Activated B cell treated with CpG ODN at 0.5 μM for 24 hours (primary cell): ENCODE data around the gene LIFR. TPM values are rescaled to one million over a fixed set of nuclear protein-coding genes. Genes with fewer than 3 reads are reported as not detected.

Source experiments
- ATAC-seq: fragments of 200-7000 bp; cut with Tn5 transposase; one replicate; pipeline ENCODE4 v1.10.0; 2021; ENCODE audit warnings: low read depth, mild to moderate bottlenecking, moderate library complexity
- CTCF ChIA-PET: fragments of 350-600 bp; sonication (Branson Sonifier 250); formaldehyde crosslinking; loops from one replicate; lab custom pipeline; 2021; ENCODE audit warnings: antibody characterized with exemption; lab: Charles Lee
- POLR2A ChIA-PET: fragments of 350-600 bp; sonication (Branson Sonifier 250); formaldehyde crosslinking; loops from one replicate; lab custom pipeline; 2021; ENCODE audit warnings: antibody characterized with exemption; lab: Charles Lee
- DNase-seq: peaks from one replicate; pipeline ENCODE4 v3.0.0; 2022
- H3K27ac Mint-ChIP-seq: one replicate; pipeline ENCODE4 v1.8.0; 2020; ENCODE audit warnings: mixed read lengths
- H3K27me3 Mint-ChIP-seq: one replicate; pipeline ENCODE4 v1.8.0; 2021; ENCODE audit warnings: mixed read lengths
- H3K36me3 Mint-ChIP-seq: one replicate; pipeline ENCODE4 v1.8.0; 2021; ENCODE audit warnings: low read depth, mixed read lengths
- H3K4me1 Mint-ChIP-seq: one replicate; pipeline ENCODE4 v1.8.0; 2021; ENCODE audit warnings: mixed read lengths
- H3K4me3 Mint-ChIP-seq: one replicate; pipeline ENCODE4 v1.8.0; 2020; ENCODE audit warnings: mild to moderate bottlenecking, mixed read lengths
- H3K9me3 Mint-ChIP-seq: one replicate; pipeline ENCODE4 v1.8.0; 2020; ENCODE audit warnings: mixed read lengths
- intact Hi-C: fragments of 100-400 bp; cut with micrococcal nuclease; formaldehyde crosslinking; loops from one replicate; pipeline ENCODE4 v1.15.1; 2024
- total RNA-seq: library from RNA; stranded (reverse); gene quantifications from 2 replicates; pipeline ENCODE4 v1.2.3, GENCODE V29; 2022
- TF ChIP-seq, protein P1 (sequence below): fragments of 200-600 bp; IDR thresholded peaks from one replicate; pipeline ENCODE4 v1.8.0; 2022; ENCODE audit warnings: antibody characterized with exemption, mild to moderate bottlenecking

LIFR gene
- total RNA-seq, 1 donor from 2014 or later, result not detected

DNA sequence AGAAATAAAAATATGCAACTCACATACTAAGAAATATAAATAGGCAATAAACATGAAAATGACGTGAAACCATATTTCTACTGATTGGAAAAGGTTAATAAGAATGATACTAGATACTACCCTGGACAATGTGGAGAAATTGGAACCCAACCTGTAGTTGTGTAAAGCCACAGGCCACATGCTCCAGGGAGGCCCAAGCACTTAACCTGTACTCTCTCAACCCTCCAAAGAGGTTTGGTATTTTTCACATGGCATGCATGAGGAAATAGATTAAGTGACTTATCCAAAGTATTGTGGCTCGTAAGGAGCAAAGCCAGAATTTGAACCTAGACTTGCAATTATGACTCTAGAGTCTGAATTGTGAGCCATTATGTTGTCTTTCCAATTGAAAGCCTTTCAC is 13.4 kb downstream of the LIFR start:
- DNase-seq, result no peak
- Mint-ChIP-seq H3K36me3 (no peaks in the 10 kb centered on the region), H3K9me3 (no peaks in the 10 kb centered on the region), H3K27me3 (peaks cover 35% of the 10 kb centered on the region), H3K4me1 (no peaks in the 10 kb centered on the region), H3K27ac (no peak overlapping the region), H3K4me3 (no peak overlapping the region)
- CTCF ChIA-PET, result no interaction called here
- TF ChIP-seq, protein P1, sequence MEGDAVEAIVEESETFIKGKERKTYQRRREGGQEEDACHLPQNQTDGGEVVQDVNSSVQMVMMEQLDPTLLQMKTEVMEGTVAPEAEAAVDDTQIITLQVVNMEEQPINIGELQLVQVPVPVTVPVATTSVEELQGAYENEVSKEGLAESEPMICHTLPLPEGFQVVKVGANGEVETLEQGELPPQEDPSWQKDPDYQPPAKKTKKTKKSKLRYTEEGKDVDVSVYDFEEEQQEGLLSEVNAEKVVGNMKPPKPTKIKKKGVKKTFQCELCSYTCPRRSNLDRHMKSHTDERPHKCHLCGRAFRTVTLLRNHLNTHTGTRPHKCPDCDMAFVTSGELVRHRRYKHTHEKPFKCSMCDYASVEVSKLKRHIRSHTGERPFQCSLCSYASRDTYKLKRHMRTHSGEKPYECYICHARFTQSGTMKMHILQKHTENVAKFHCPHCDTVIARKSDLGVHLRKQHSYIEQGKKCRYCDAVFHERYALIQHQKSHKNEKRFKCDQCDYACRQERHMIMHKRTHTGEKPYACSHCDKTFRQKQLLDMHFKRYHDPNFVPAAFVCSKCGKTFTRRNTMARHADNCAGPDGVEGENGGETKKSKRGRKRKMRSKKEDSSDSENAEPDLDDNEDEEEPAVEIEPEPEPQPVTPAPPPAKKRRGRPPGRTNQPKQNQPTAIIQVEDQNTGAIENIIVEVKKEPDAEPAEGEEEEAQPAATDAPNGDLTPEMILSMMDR, result no peak
- intact Hi-C loops, result loop anchor here (5.0 kb wide), 1 partner anchor 96 kb away; no protein-coding TSS in a partner anchor
- ATAC-seq, result no peak
- POLR2A ChIA-PET, result no interaction called here

DNA sequence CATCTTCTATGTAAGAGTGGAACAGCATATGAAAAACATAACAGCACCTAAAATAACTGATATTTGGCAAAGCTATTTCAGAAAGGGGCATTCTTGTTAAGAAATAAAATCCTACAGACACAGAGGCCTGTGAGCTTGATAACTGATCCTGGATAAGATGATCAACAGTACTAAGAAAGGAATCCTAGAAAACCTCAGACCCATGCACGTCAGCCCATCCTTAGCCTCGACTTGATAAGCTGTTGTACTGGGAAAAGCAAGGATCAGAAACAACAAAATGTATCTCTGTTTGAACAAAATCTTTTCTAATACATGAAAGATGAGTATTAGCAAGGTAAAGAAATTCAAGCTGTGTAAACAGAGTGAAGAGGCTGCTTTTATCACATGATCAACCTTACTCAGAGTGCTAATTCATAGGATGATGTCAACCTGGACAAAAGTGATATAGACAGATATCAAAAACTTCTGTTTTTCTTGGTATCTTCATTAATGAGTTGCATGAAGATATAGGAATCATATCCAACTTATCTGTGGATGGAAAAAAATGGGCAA is 15.2 kb downstream of the LIFR start:
- intact Hi-C loops, result loop anchor here (5.0 kb wide), 1 partner anchor 94 kb away; no protein-coding TSS in a partner anchor
- Mint-ChIP-seq H3K27ac (no peak overlapping the region), H3K4me3 (no peak overlapping the region), H3K9me3 (no peaks in the 10 kb centered on the region), H3K4me1 (no peaks in the 10 kb centered on the region), H3K27me3 (peaks cover 35% of the 10 kb centered on the region), H3K36me3 (no peaks in the 10 kb centered on the region)
- no peak for ATAC-seq
- CTCF ChIA-PET, result no interaction called here
- TF ChIP-seq, protein P1, result no peak
- no peak for DNase-seq
- POLR2A ChIA-PET, result no interaction called here

DNA sequence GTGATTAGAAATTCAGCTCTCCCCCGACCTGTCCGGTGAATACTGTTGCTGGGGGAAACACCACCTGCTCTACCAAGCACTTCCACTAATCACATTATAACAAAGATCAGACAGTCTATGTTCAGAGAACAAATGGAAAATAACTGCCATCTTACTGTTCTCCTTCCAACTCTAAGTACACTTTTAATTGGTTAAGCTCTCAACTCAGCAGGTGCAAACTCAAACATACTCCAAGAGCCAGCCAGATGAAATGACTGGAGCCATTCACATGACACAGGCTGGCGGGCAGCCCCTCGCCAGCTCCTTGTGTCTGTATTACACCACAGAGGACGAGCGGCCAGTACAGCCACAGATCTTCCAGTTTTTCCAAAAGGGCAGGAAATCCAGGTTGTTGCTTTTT is 16.1 kb downstream of the LIFR start:
- ChIA-PET CTCF (no interaction called here), POLR2A (no interaction called here)
- Mint-ChIP-seq H3K36me3 (no peaks in the 10 kb centered on the region), H3K4me1 (no peaks in the 10 kb centered on the region), H3K4me3 (no peak overlapping the region), H3K9me3 (no peaks in the 10 kb centered on the region), H3K27ac (no peak overlapping the region), H3K27me3 (peaks cover 35% of the 10 kb centered on the region)
- ATAC-seq, result no peak
- TF ChIP-seq, protein P1, result no peak
- no peak for DNase-seq
- intact Hi-C loops, result loop anchor here (5.0 kb wide), 1 partner anchor 93 kb away; no protein-coding TSS in a partner anchor

DNA sequence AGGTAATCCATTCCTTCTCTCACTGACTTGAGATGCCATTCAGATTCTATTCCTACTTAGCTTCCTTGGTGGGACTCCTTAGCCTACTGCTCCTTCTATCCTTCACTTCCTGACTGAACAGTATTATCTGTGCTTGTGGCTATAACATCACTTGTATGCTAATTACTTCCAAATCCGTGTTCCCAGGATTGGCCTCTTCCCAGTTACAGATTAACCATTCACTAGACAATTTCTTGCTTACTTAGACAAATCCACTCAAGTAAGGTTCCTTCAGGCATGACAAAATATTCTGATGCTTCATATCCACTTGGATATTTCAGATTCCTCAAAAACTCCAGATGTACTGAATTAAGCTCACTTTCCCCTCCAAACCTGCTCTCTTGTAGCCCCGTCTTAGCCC is 18.3 kb downstream of the LIFR start:
- no peaks in the 10 kb centered on the region for H3K36me3 Mint-ChIP-seq

DNA sequence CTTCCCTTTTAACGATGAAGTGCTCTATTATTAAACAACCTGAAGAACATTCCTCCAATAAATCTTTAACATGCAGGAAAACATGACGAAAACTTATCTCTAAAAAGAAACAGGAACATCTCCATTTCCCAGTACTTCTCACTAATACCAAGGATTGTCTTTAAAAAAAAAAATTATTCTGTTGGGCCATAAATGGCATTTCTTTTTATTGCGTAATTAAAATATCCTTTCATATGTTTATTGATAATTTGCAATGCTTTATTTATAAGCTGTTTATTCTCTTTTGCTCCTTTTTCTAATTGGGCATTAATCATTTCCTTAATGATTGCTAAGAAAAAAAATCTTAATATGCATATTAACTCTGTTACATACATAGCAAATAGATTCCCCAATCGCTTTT is 18.9 kb downstream of the LIFR start:
- CTCF ChIA-PET, result no interaction called here
- no peaks in the 10 kb centered on the region for H3K36me3 Mint-ChIP-seq
- POLR2A ChIA-PET, result no interaction called here

More for the DNA sequence above, 18.3 kb downstream of the LIFR start:
- CTCF ChIA-PET, result no interaction called here
- DNase-seq (no peak), ATAC-seq (no peak)
- intact Hi-C loops, result no loop called here
- TF ChIP-seq, protein P1, result no peak
- POLR2A ChIA-PET, result no interaction called here
- peaks cover 25% of the 10 kb centered on the region for H3K27me3 Mint-ChIP-seq
- no peaks in the 10 kb centered on the region for H3K4me1 Mint-ChIP-seq
- no peak overlapping the region for H3K4me3 Mint-ChIP-seq
- H3K9me3 Mint-ChIP-seq, result no peaks in the 10 kb centered on the region
- H3K27ac Mint-ChIP-seq, result no peak overlapping the region

More for the DNA sequence above, 18.9 kb downstream of the LIFR start:
- ATAC-seq, result no peak
- Mint-ChIP-seq H3K9me3 (no peaks in the 10 kb centered on the region), H3K27me3 (peaks cover 25% of the 10 kb centered on the region), H3K4me1 (no peaks in the 10 kb centered on the region), H3K27ac (no peak overlapping the region), H3K4me3 (no peak overlapping the region)
- DNase-seq, result no peak
- intact Hi-C loops, result no loop called here
- TF ChIP-seq, protein P1, result no peak
